HCT116 (cell line): ENCODE results near the gene SFRP2. TPM values are rescaled to one million over a fixed set of nuclear protein-coding genes. Genes with fewer than 3 reads are reported as not detected.

ENCODE experiments used
- ATAC-seq: fragments of 200-7000 bp; cut with Tn5 transposase; 2 replicates; pipeline ENCODE4 v1.9.1; 2020; ENCODE audit warnings: mild to moderate bottlenecking, moderate library complexity
- BruUV-seq: library from RNA; stranded (reverse); fragments of 400-500 nt; replicated peaks from 2 replicates; lab custom pipeline; 2021; lab: Mats Ljungman, UMichigan
- CTCF ChIA-PET: fragments of 300-600 bp; sonication (Branson Sonifier 250); formaldehyde crosslinking; loops from one replicate; lab custom pipeline; 2021; ENCODE audit warnings: antibody characterized with exemption; lab: Charles Lee
- POLR2A ChIA-PET: fragments of 300-600, 350-600 bp; sonication (Branson Sonifier 250); formaldehyde crosslinking; loops from one replicate; lab custom pipeline; 2021; ENCODE audit warnings: antibody characterized with exemption; lab: Charles Lee
- RAD21 ChIA-PET, 2 experiments: fragments of 300-600 bp; sonication (Branson Sonifier 250); formaldehyde crosslinking; loops; one replicate each; lab custom pipeline; 2023; ENCODE audit warnings: low total read pairs in 2 of 2; ENCODE audit not compliant: uncharacterized antibody in 2 of 2, unreplicated experiment in 2 of 2, low non-redundant PET in 1 of 2; lab: Charles Lee
- DNase-seq: peaks from one replicate; pipeline ENCODE4 v3.0.0-alpha.2; 2010; ENCODE audit warnings: low read depth, low spot score
- H2AFZ ChIP-seq: fragments of 200-600 bp; shearing (Covaris generic), sonication (generic); 2 replicates; pipeline ENCODE4 v1.6.1; 2017; ENCODE audit warnings: low read depth, mixed run types, mixed read lengths, antibody characterized with exemption, low read length; ENCODE audit not compliant: poor library complexity, severe bottlenecking
- H3K27ac ChIP-seq: 2 replicates; pipeline ENCODE4 v1.5.1; 2012; ENCODE audit warnings: low read depth, low read length
- H3K27me3 ChIP-seq: fragments of 200-600 bp; sonication (generic); 2 replicates; pipeline ENCODE4 v1.6.1; 2016; ENCODE audit warnings: mixed run types, low read length, mixed read lengths; ENCODE audit not compliant: insufficient read depth
- H3K36me3 ChIP-seq, 2 experiments: fragments of 200-500 bp in 1 of 2; fragments of 200-600 bp in 1 of 2; sonication (Bioruptor generic) in 1 of 2; sonication (generic) in 1 of 2; 2 replicates each; pipeline versions ENCODE4 v1.5.1 to v1.6.1; 2014 to 2016; ENCODE audit warnings: low read length in 2 of 2, inconsistent platforms in 1 of 2, mixed read lengths in 1 of 2, mixed run types in 1 of 2; ENCODE audit not compliant: insufficient read depth in 2 of 2, control insufficient read depth in 1 of 2
- H3K4me1 ChIP-seq, 2 experiments: fragments of 200-600 bp in 1 of 2; sonication (generic) in 1 of 2; 2 replicates each; pipeline versions ENCODE4 v1.5.1 to v1.6.1; 2012 to 2017; ENCODE audit warnings: low read length in 2 of 2, inconsistent platforms in 1 of 2, mild to moderate bottlenecking in 1 of 2, mixed read lengths in 1 of 2, mixed run types in 1 of 2, moderate library complexity in 1 of 2; ENCODE audit not compliant: insufficient read depth in 2 of 2, control insufficient read depth in 1 of 2
- H3K4me2 ChIP-seq: fragments of 200-600 bp; sonication (generic); 2 replicates; pipeline ENCODE4 v1.6.1; 2017; ENCODE audit warnings: mixed run types, low read length, mixed read lengths
- H3K4me3 ChIP-seq, 2 experiments: fragments of 200-600 bp in 1 of 2; sonication (generic) in 1 of 2; replicated peaks in 1 of 2; 2 replicates each; pipeline ENCODE4 v1.5.1; 2011 to 2016; ENCODE audit warnings: low read length in 2 of 2, control low read depth in 1 of 2, low read depth in 1 of 2, mild to moderate bottlenecking in 1 of 2, mixed read lengths in 1 of 2, mixed run types in 1 of 2
- H3K79me2 ChIP-seq: fragments of 200-600 bp; sonication (generic); 2 replicates; pipeline ENCODE4 v1.6.1; 2017; ENCODE audit warnings: mild to moderate bottlenecking, mixed run types, low read length, moderate library complexity, mixed read lengths; ENCODE audit not compliant: insufficient read depth
- H3K9ac ChIP-seq: fragments of 200-600 bp; sonication (generic); 2 replicates; pipeline ENCODE4 v1.6.1; 2016; ENCODE audit warnings: low read length, mixed read lengths
- H3K9me2 ChIP-seq: fragments of 200-600 bp; sonication (generic), shearing (Covaris generic); 2 replicates; pipeline ENCODE4 v1.6.1; 2017; ENCODE audit warnings: mixed run types, mild to moderate bottlenecking, moderate library complexity; ENCODE audit not compliant: insufficient read depth
- H3K9me3 ChIP-seq, 2 experiments: fragments of 200-500 bp in 1 of 2; fragments of 200-600 bp in 1 of 2; sonication (Bioruptor generic) in 1 of 2; sonication (generic) in 1 of 2; 2 replicates each; pipeline ENCODE4 v1.6.1; 2014 to 2017; ENCODE audit warnings: low read length in 2 of 2, mixed read lengths in 2 of 2, inconsistent platforms in 1 of 2, low read depth in 1 of 2, mild to moderate bottlenecking in 1 of 2, mixed run types in 1 of 2, moderate library complexity in 1 of 2; ENCODE audit not compliant: control insufficient read depth in 1 of 2, insufficient read depth in 1 of 2
- H4K20me1 ChIP-seq: fragments of 200-600 bp; sonication (generic), shearing (Covaris generic); 2 replicates; pipeline ENCODE4 v1.6.1; 2017; ENCODE audit warnings: mixed run types, mild to moderate bottlenecking, moderate library complexity; ENCODE audit not compliant: insufficient read depth
- ATF3 ChIP-seq: IDR thresholded peaks from 2 replicates; pipeline ENCODE4 v1.6.1; 2012
- CBX3 ChIP-seq: IDR thresholded peaks from 2 replicates; pipeline ENCODE4 v1.6.1; 2012; ENCODE audit warnings: low read depth
- CEBPB ChIP-seq: IDR thresholded peaks from 2 replicates; pipeline ENCODE4 v1.6.1; 2012; ENCODE audit warnings: low read depth
- EGR1 ChIP-seq: IDR thresholded peaks from 2 replicates; pipeline ENCODE4 v1.6.1; 2012; ENCODE audit warnings: low read depth
- ELF1 ChIP-seq: IDR thresholded peaks from 2 replicates; pipeline ENCODE4 v1.6.1; 2012; ENCODE audit warnings: low read depth, borderline replicate concordance
- EZH2phosphoT487 ChIP-seq: fragments of 200-600 bp; IDR thresholded peaks from 2 replicates; pipeline ENCODE4 v1.6.1; 2018; ENCODE audit warnings: antibody characterized with exemption, borderline replicate concordance
- JUND ChIP-seq: IDR thresholded peaks from 2 replicates; pipeline ENCODE4 v1.6.1; 2012
- MAX ChIP-seq: IDR thresholded peaks from 2 replicates; pipeline ENCODE4 v1.6.1; 2012
- POLR2AphosphoS5 ChIP-seq: IDR thresholded peaks from 2 replicates; pipeline ENCODE4 v1.6.1; 2011; ENCODE audit warnings: mild to moderate bottlenecking, low read depth, low read length, moderate library complexity
- RAD21 ChIP-seq: IDR thresholded peaks from 2 replicates; pipeline ENCODE4 v1.6.1; 2012; ENCODE audit warnings: low read depth, mild to moderate bottlenecking
- SIN3A ChIP-seq: IDR thresholded peaks from 2 replicates; pipeline ENCODE4 v1.6.1; 2012; ENCODE audit warnings: low read depth
- SP1 ChIP-seq: IDR thresholded peaks from 2 replicates; pipeline ENCODE4 v1.6.1; 2012; ENCODE audit warnings: low read depth
- SRF ChIP-seq: IDR thresholded peaks from 2 replicates; pipeline ENCODE4 v1.6.1; 2012; ENCODE audit warnings: low read depth
- YY1 ChIP-seq: IDR thresholded peaks from 2 replicates; pipeline ENCODE4 v1.6.1; 2011; ENCODE audit warnings: low read length, low read depth, moderate library complexity, mild to moderate bottlenecking; ENCODE audit not compliant: insufficient replicate concordance; ENCODE audit errors: extremely low read depth
- ZBTB33 ChIP-seq: IDR thresholded peaks from 2 replicates; pipeline ENCODE4 v1.6.1; 2011; ENCODE audit warnings: mild to moderate bottlenecking, low read length, moderate library complexity; ENCODE audit not compliant: insufficient replicate concordance; ENCODE audit errors: extremely low read depth
- ZFX ChIP-seq: fragments of 450-650 bp; IDR thresholded peaks from 2 replicates; pipeline ENCODE4 v1.6.1; 2017
- ZNF274 ChIP-seq: fragments of 200-500 bp; sonication (Bioruptor generic); IDR thresholded peaks from 2 replicates; pipeline ENCODE4 v1.6.1; 2014; ENCODE audit warnings: mild to moderate bottlenecking, low read depth, low read length, inconsistent platforms
- intact Hi-C: fragments of 100-400 bp; cut with micrococcal nuclease; formaldehyde crosslinking; loops from 2 replicates; pipeline ENCODE4 v1.10.0; 2022
- total RNA-seq: library from RNA; stranded (reverse); gene quantifications from one replicate; pipeline ENCODE4 v1.2.1, GENCODE V29; 2021; ENCODE audit not compliant: unreplicated experiment

SFRP2 gene
- total RNA-seq, 1 experiment from 2014 or later, result 0.22 TPM

GRCh38 chr4:153766758-153767157 is 22.1 kb downstream of the SFRP2 start:
- RAD21 ChIA-PET, result no interaction called here
- no peak for ATAC-seq

More at GRCh38 chr4:153766758-153767157, 22.1 kb downstream of the SFRP2 start:
- Histone ChIP-seq H3K36me3 (no peaks in the 10 kb centered on the region), H2AFZ (no peak overlapping the region), H3K9ac (no peak overlapping the region), H3K9me2 (no peaks in the 10 kb centered on the region), H3K27me3 (no peaks in the 10 kb centered on the region), H3K4me2 (no peak overlapping the region), H3K79me2 (no peaks in the 10 kb centered on the region), H4K20me1 (no peaks in the 10 kb centered on the region), H3K4me3 (no peak overlapping the region), H3K27ac (no peak overlapping the region), H3K9me3 (no peaks in the 10 kb centered on the region)
- DNase-seq, result no peak
- intact Hi-C loops, result no loop called here
- ChIA-PET CTCF (no interaction called here), POLR2A (no interaction called here)
- BruUV-seq, result no TSS peak
- TF ChIP-seq YY1 (no peak), ZNF274 (no peak), ELF1 (no peak), ATF3 (no peak), ZBTB33 (no peak), SRF (no peak), ZFX (no peak), CBX3 (no peak), POLR2AphosphoS5 (no peak), JUND (no peak), SIN3A (no peak), EZH2phosphoT487 (no peak), EGR1 (no peak), CEBPB (no peak), SP1 (no peak), RAD21 (no peak), MAX (no peak)
- TF ChIP-seq, all 23 proteins: peak for 0
- H3K4me1 ChIP-seq, result no peaks in the 10 kb centered on the region
